IMR-90 (cell line): ENCODE data around the gene PLXNA3. TPM values are rescaled to one million over a fixed set of nuclear protein-coding genes. Genes with fewer than 3 reads are reported as not detected.

Experiments
- ATAC-seq: fragments of 200-7000 bp; cut with Tn5 transposase; 2 replicates; pipeline ENCODE4 v1.9.1; 2020; ENCODE audit warnings: low read depth, mild to moderate bottlenecking, moderate library complexity
- BruUV-seq: library from RNA; stranded (reverse); fragments of 400-500 nt; replicated peaks from 2 replicates; lab custom pipeline; 2021; lab: Mats Ljungman, UMichigan
- CTCF ChIA-PET: fragments of 300-600 bp; formaldehyde crosslinking; extraction: SDS; loops from one replicate; lab custom pipeline; 2021; ENCODE audit warnings: antibody characterized with exemption; lab: Yijun Ruan, JAX
- POLR2A ChIA-PET: fragments of 300-600 bp; sonication (Branson Sonifier 250); formaldehyde crosslinking; loops from one replicate; lab custom pipeline; 2022; ENCODE audit warnings: antibody characterized with exemption; ENCODE audit not compliant: unreplicated experiment; lab: Charles Lee
- DNase-seq: peaks from one replicate; pipeline ENCODE4 v3.0.0; 2013
- H2AFZ ChIP-seq: replicated peaks from 2 replicates; pipeline ENCODE3; 2013; ENCODE audit warnings: low read length, mild to moderate bottlenecking; ENCODE audit not compliant: poor library complexity
- H2AK5ac ChIP-seq: 2 replicates; pipeline ENCODE4 v1.6.1; 2013; ENCODE audit warnings: low read depth, low read length, inconsistent platforms
- H2AK9ac ChIP-seq: replicated peaks from 2 replicates; pipeline ENCODE3; 2013; ENCODE audit warnings: mild to moderate bottlenecking, low read depth, low read length, moderate library complexity; ENCODE audit not compliant: poor library complexity
- H2BK120ac ChIP-seq: 2 replicates; pipeline ENCODE4 v1.6.1; 2013; ENCODE audit warnings: low read depth, low read length, inconsistent platforms
- H2BK15ac ChIP-seq: 3 replicates; pipeline ENCODE4 v1.6.1; 2013; ENCODE audit warnings: low read depth, low read length, inconsistent platforms
- H2BK20ac ChIP-seq: 2 replicates; pipeline ENCODE4 v1.6.1; 2013; ENCODE audit warnings: low read depth, mild to moderate bottlenecking, inconsistent platforms, low read length, moderate library complexity
- H2BK5ac ChIP-seq: 2 replicates; pipeline ENCODE4 v1.6.1; 2013; ENCODE audit warnings: mild to moderate bottlenecking, low read depth, low read length, inconsistent platforms; ENCODE audit not compliant: poor library complexity, severe bottlenecking
- H3K14ac ChIP-seq: replicated peaks from 2 replicates; pipeline ENCODE4 v1.6.1; 2013; ENCODE audit warnings: low read depth, low read length, inconsistent platforms
- H3K18ac ChIP-seq: 2 replicates; pipeline ENCODE4 v1.6.1; 2013; ENCODE audit warnings: low read depth, low read length, control low read depth
- H3K23ac ChIP-seq: 2 replicates; pipeline ENCODE4 v1.6.1; 2013; ENCODE audit warnings: low read depth, low read length, inconsistent platforms
- H3K27ac ChIP-seq: 2 replicates; pipeline ENCODE4 v1.5.1; 2013; ENCODE audit warnings: mild to moderate bottlenecking, control low read depth, low read length; ENCODE audit not compliant: insufficient read depth
- H3K27me3 ChIP-seq: 2 replicates; pipeline ENCODE4 v1.6.1; 2013; ENCODE audit warnings: low read length; ENCODE audit not compliant: control insufficient read depth, insufficient read depth
- H3K36me3 ChIP-seq: 2 replicates; pipeline ENCODE4 v1.6.1; 2013; ENCODE audit warnings: low read length, mixed read lengths; ENCODE audit not compliant: control insufficient read depth, insufficient read depth
- H3K4ac ChIP-seq: 2 replicates; pipeline ENCODE4 v1.6.1; 2013; ENCODE audit warnings: low read depth, low read length, inconsistent platforms
- H3K4me1 ChIP-seq: 2 replicates; pipeline ENCODE4 v1.6.1; 2013; ENCODE audit warnings: low read length, mixed read lengths; ENCODE audit not compliant: control insufficient read depth, insufficient read depth
- H3K4me2 ChIP-seq: 2 replicates; pipeline ENCODE4 v1.6.1; 2013; ENCODE audit warnings: low read depth, mild to moderate bottlenecking, control low read depth, low read length, moderate library complexity
- H3K4me3 ChIP-seq: 2 replicates; pipeline ENCODE4 v1.5.1; 2013; ENCODE audit warnings: low read depth, mild to moderate bottlenecking, control low read depth, low read length, moderate library complexity; ENCODE audit not compliant: insufficient read depth
- H3K56ac ChIP-seq: 2 replicates; pipeline ENCODE4 v1.6.1; 2013; ENCODE audit warnings: low read length, inconsistent platforms; ENCODE audit not compliant: insufficient read depth; ENCODE audit errors: extremely low read depth
- H3K79me1 ChIP-seq, 2 experiments: 2 replicates each; pipeline ENCODE4 v1.6.1; 2013; ENCODE audit warnings: low read length in 2 of 2, inconsistent platforms in 1 of 2, low read depth in 1 of 2
- H3K9ac ChIP-seq: 2 replicates; pipeline ENCODE4 v1.6.1; 2013; ENCODE audit warnings: low read depth, low read length, control low read depth
- H3K9me1 ChIP-seq: 2 replicates; pipeline ENCODE4 v1.6.1; 2013; ENCODE audit warnings: low read length, inconsistent platforms; ENCODE audit not compliant: insufficient read depth
- H3K9me3 ChIP-seq: 2 replicates; pipeline ENCODE4 v1.6.1; 2013; ENCODE audit warnings: low read length; ENCODE audit not compliant: control insufficient read depth, insufficient read depth
- H4K20me1 ChIP-seq: 2 replicates; pipeline ENCODE4 v1.6.1; 2013; ENCODE audit warnings: low read length, inconsistent platforms; ENCODE audit not compliant: insufficient read depth
- H4K5ac ChIP-seq: 2 replicates; pipeline ENCODE4 v1.6.1; 2013; ENCODE audit warnings: mild to moderate bottlenecking, low read depth, low read length, control low read depth
- H4K8ac ChIP-seq, 2 experiments: 2 replicates each; pipeline ENCODE4 v1.6.1; 2013; ENCODE audit warnings: low read depth in 2 of 2, low read length in 2 of 2, control low read depth in 1 of 2, inconsistent platforms in 1 of 2
- H4K91ac ChIP-seq: 2 replicates; pipeline ENCODE4 v1.6.1; 2013; ENCODE audit warnings: low read depth, low read length, inconsistent platforms; ENCODE audit not compliant: insufficient read depth
- BHLHE40 ChIP-seq: fragments of 150-350 bp; IDR thresholded peaks from 2 replicates; pipeline ENCODE4 v1.6.1; 2016; ENCODE audit warnings: mild to moderate bottlenecking, low read depth, low read length
- CEBPB ChIP-seq: IDR thresholded peaks from 2 replicates; pipeline ENCODE4 v1.6.1; 2012; ENCODE audit warnings: low read depth, low read length, improper control_type of control experiment
- CHD1 ChIP-seq: IDR thresholded peaks from 2 replicates; pipeline ENCODE4 v1.6.1; 2012; ENCODE audit warnings: low read depth, low read length, improper control_type of control experiment
- ELK1 ChIP-seq: fragments of 150-350 bp; IDR thresholded peaks from 2 replicates; pipeline ENCODE4 v1.6.1; 2016; ENCODE audit warnings: low read depth, mild to moderate bottlenecking, low read length, moderate library complexity, borderline replicate concordance
- FOS ChIP-seq: fragments of 150-350 bp; IDR thresholded peaks from 2 replicates; pipeline ENCODE4 v1.6.1; 2016; ENCODE audit warnings: low read depth, low read length
- MAFK ChIP-seq: IDR thresholded peaks from 2 replicates; pipeline ENCODE4 v1.6.1; 2012; ENCODE audit warnings: low read depth, low read length, improper control_type of control experiment
- MAZ ChIP-seq: IDR thresholded peaks from 2 replicates; pipeline ENCODE4 v1.6.1; 2012; ENCODE audit warnings: low read depth, mild to moderate bottlenecking, low read length, improper control_type of control experiment, moderate library complexity, borderline replicate concordance
- MXI1 ChIP-seq: IDR thresholded peaks from 2 replicates; pipeline ENCODE4 v1.6.1; 2012; ENCODE audit warnings: low read depth, mild to moderate bottlenecking, low read length, moderate library complexity, borderline replicate concordance
- NFE2L2 ChIP-seq: fragments of 150-350 bp; IDR thresholded peaks from 2 replicates; pipeline ENCODE4 v1.6.1; 2016; ENCODE audit warnings: low read depth, mild to moderate bottlenecking, low read length
- POLR2A ChIP-seq: IDR thresholded peaks from 2 replicates; pipeline ENCODE4 v1.6.1; 2012; ENCODE audit warnings: mild to moderate bottlenecking, low read depth, low read length
- RAD21 ChIP-seq: IDR thresholded peaks from 2 replicates; pipeline ENCODE4 v1.6.1; 2012; ENCODE audit warnings: low read length, improper control_type of control experiment
- RCOR1 ChIP-seq: IDR thresholded peaks from 2 replicates; pipeline ENCODE4 v1.6.1; 2012; ENCODE audit warnings: mild to moderate bottlenecking, low read length, improper control_type of control experiment; ENCODE audit not compliant: insufficient replicate concordance
- RFX5 ChIP-seq: IDR thresholded peaks from 2 replicates; pipeline ENCODE4 v1.8.0; 2012; ENCODE audit warnings: low read depth, mild to moderate bottlenecking, low read length, moderate library complexity
- SMC3 ChIP-seq: fragments of 150-350 bp; IDR thresholded peaks from 2 replicates; pipeline ENCODE4 v1.6.1; 2016; ENCODE audit warnings: low read depth, mild to moderate bottlenecking, antibody characterized with exemption, low read length, moderate library complexity
- USF2 ChIP-seq: fragments of 150-350 bp; IDR thresholded peaks from 2 replicates; pipeline ENCODE4 v1.6.1; 2017; ENCODE audit warnings: mild to moderate bottlenecking, antibody characterized with exemption, low read length, low read depth
- WGBS, 2 experiments: methylation state at CpG; one replicate each; pipeline versions ENCODE4 v1.1.5 to v1.1.7; 2013; ENCODE audit warnings: missing lambda C conversion rate in 2 of 2; ENCODE audit not compliant: insufficient read length in 1 of 2; ENCODE audit errors: extremely low coverage in 2 of 2; 5-methylcytosine and 5-hydroxymethylcytosine counted together
- dilution Hi-C: fragments of 300-500 bp; cut with HindIII; formaldehyde crosslinking; loops from one replicate; pipeline ENCODE4 v1.14.3; 2018; ENCODE audit warnings: low sequenced_read_pairs; ENCODE audit not compliant: unreplicated experiment
- in situ Hi-C: fragments of 300-500 bp; cut with MboI; formaldehyde crosslinking; loops from 3 replicates; pipeline ENCODE4 v1.14.3; 2019; ENCODE audit warnings: low sequenced_read_pairs, inconsistent platforms, mixed read lengths
- intact Hi-C: fragments of 100-400 bp; cut with micrococcal nuclease; formaldehyde crosslinking; loops from 2 replicates; pipeline ENCODE4 v1.10.0; 2022
- polyA plus RNA-seq, 3 experiments: library from polyadenylated mRNA; depleted of rRNA; stranded (reverse); fragments of >200 nt; gene quantifications; 2 replicates each; pipeline ENCODE4 v1.2.3, GENCODE V29; 2012; ENCODE audit warnings: low replicate concordance in 1 of 3
- total RNA-seq: library from RNA; depleted of rRNA; stranded (reverse); fragments of >200 nt; gene quantifications from 2 replicates; pipeline ENCODE4 v1.2.3, GENCODE V29; 2012
- TF ChIP-seq, protein P1 (sequence below): conservative IDR thresholded peaks from 2 replicates; pipeline ENCODE4 v1.5.1; 2012; ENCODE audit warnings: mild to moderate bottlenecking, low read depth, low read length, improper control_type of control experiment

Gene PLXNA3
- total and polyA plus RNA-seq, 2 of the 4 experiments (the other 2 are of a cell fraction) = 4.3 to 111 TPM

GRCh38 chrX:154502989-154503388 is 44.9 kb downstream of the PLXNA3 start:
- Histone ChIP-seq H3K23ac (no peak overlapping the region), H3K4me2 (no peak overlapping the region), H2AK9ac (no peak overlapping the region), H2BK120ac (no peak overlapping the region), H3K36me3 (peaks cover 8% of the 10 kb centered on the region; the same call in 1 of the 2 replicates), H2BK20ac (no peak overlapping the region), H3K27ac (no peak overlapping the region), H3K9ac (no peak overlapping the region), H3K14ac (no peak overlapping the region), H3K79me1 (no peaks in the 10 kb centered on the region; a peak in 1 of 4 replicates), H3K56ac (no peak overlapping the region), H3K4me3 (no peak overlapping the region), H3K9me1 (peaks cover 4% of the 10 kb centered on the region; the same call in 1 of the 2 replicates), H2AFZ (no peak overlapping the region), H4K5ac (no peak overlapping the region), H4K91ac (no peak overlapping the region), H2BK15ac (no peak overlapping the region), H3K18ac (no peak overlapping the region), H2BK5ac (no peak overlapping the region), H2AK5ac (no peak overlapping the region), H3K27me3 (no peaks in the 10 kb centered on the region), H3K4ac (no peak overlapping the region), H4K20me1 (no peaks in the 10 kb centered on the region), H4K8ac (no peak overlapping the region), H3K9me3 (peaks cover 2% of the 10 kb centered on the region; the same call in 1 of the 2 replicates), H3K4me1 (peaks cover 2% of the 10 kb centered on the region; the same call in 1 of the 2 replicates)
- POLR2A ChIA-PET = no interaction called here
- ATAC-seq (no peak), DNase-seq (no peak)
- TF ChIP-seq MAZ (no peak), ELK1 (no peak), MAFK (no peak), FOS (no peak), POLR2A (no peak), RAD21 (no peak), NFE2L2 (no peak), RFX5 (no peak), CHD1 (no peak), CEBPB (no peak), BHLHE40 (no peak), RCOR1 (no peak), MXI1 (no peak), SMC3 (no peak), USF2 (no peak)
- TF ChIP-seq, protein P1, sequence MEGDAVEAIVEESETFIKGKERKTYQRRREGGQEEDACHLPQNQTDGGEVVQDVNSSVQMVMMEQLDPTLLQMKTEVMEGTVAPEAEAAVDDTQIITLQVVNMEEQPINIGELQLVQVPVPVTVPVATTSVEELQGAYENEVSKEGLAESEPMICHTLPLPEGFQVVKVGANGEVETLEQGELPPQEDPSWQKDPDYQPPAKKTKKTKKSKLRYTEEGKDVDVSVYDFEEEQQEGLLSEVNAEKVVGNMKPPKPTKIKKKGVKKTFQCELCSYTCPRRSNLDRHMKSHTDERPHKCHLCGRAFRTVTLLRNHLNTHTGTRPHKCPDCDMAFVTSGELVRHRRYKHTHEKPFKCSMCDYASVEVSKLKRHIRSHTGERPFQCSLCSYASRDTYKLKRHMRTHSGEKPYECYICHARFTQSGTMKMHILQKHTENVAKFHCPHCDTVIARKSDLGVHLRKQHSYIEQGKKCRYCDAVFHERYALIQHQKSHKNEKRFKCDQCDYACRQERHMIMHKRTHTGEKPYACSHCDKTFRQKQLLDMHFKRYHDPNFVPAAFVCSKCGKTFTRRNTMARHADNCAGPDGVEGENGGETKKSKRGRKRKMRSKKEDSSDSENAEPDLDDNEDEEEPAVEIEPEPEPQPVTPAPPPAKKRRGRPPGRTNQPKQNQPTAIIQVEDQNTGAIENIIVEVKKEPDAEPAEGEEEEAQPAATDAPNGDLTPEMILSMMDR = no peak
- BruUV-seq = no TSS peak
- dilution Hi-C loops (no loop called here), in situ Hi-C loops (no loop called here), intact Hi-C loops (no loop called here)
- CTCF ChIA-PET = no interaction called here
- 83% methylated on average over 1 of the region's 3 CpGs; no CpG with 5 or more reads in 1 of the 2 experiments for WGBS, 2 experiments
